Naive thymus-derived CD4-positive, alpha-beta T cell (primary cell): ENCODE data around the gene ACACA. TPM values are rescaled to one million over a fixed set of nuclear protein-coding genes. Genes with fewer than 3 reads are reported as not detected.

ENCODE experiments used
- ATAC-seq: fragments of 150-1000 bp; cut with Tn5 transposase; 2 replicates; pipeline ENCODE4 v1.10.0; 2021; ENCODE audit warnings: mild to moderate bottlenecking, moderate library complexity
- CTCF ChIA-PET: fragments of 350-600 bp; sonication (Branson Sonifier 250); formaldehyde crosslinking; loops from one replicate; lab custom pipeline; 2021; ENCODE audit warnings: antibody characterized with exemption; lab: Charles Lee
- POLR2A ChIA-PET: fragments of 350-600 bp; sonication (Branson Sonifier 250); formaldehyde crosslinking; loops from one replicate; lab custom pipeline; 2021; ENCODE audit warnings: antibody characterized with exemption, inconsistent platforms; lab: Charles Lee
- DNase-seq, 9 donors: peaks; one replicate each; pipeline versions ENCODE4 v3.0.0 to v3.0.0-alpha.2; 2020 to 2022; ENCODE audit warnings: mixed read lengths in 1 of 9
- H3K27ac ChIP-seq: one replicate; pipeline ENCODE4 v1.7.0; 2013; ENCODE audit warnings: mild to moderate bottlenecking, low read depth, low read length, moderate library complexity
- H3K27me3 ChIP-seq, 2 donors: one replicate each; pipeline ENCODE4 v1.7.0; 2013; ENCODE audit warnings: low read length in 2 of 2, mild to moderate bottlenecking in 2 of 2, moderate library complexity in 2 of 2; ENCODE audit not compliant: control insufficient read depth in 2 of 2, insufficient read depth in 2 of 2
- H3K36me3 ChIP-seq, 3 experiments: 1 replicate in 2 of 3; 2 replicates in 1 of 3; pipeline ENCODE4 v1.7.0; 2013; ENCODE audit warnings: low read length in 3 of 3, mild to moderate bottlenecking in 3 of 3, moderate library complexity in 1 of 3; ENCODE audit not compliant: insufficient read depth in 3 of 3, control insufficient read depth in 2 of 3
- H3K4me1 ChIP-seq, 2 donors: one replicate each; pipeline ENCODE4 v1.7.0; 2013; ENCODE audit warnings: low read length in 2 of 2, mild to moderate bottlenecking in 2 of 2, moderate library complexity in 1 of 2; ENCODE audit not compliant: control insufficient read depth in 2 of 2, insufficient read depth in 2 of 2
- H3K4me3 ChIP-seq: 2 replicates; pipeline ENCODE4 v1.7.0; 2013; ENCODE audit warnings: mild to moderate bottlenecking, low read length
- H3K9me3 ChIP-seq, 3 experiments: 1 replicate in 2 of 3; 2 replicates in 1 of 3; pipeline ENCODE4 v1.7.0; 2013; ENCODE audit warnings: low read length in 3 of 3; ENCODE audit not compliant: control insufficient read depth in 2 of 3
- H3K27ac Mint-ChIP-seq, 9 donors: one replicate each; pipeline ENCODE4 v1.8.0; 2020 to 2022; ENCODE audit warnings: mixed read lengths in 9 of 9, mild to moderate bottlenecking in 8 of 9, moderate library complexity in 5 of 9, inconsistent platforms in 2 of 9
- H3K27me3 Mint-ChIP-seq, 5 donors: one replicate each; pipeline ENCODE4 v1.8.0; 2021 to 2022; ENCODE audit warnings: mixed read lengths in 5 of 5, mild to moderate bottlenecking in 1 of 5
- H3K36me3 Mint-ChIP-seq, 5 donors: one replicate each; pipeline ENCODE4 v1.8.0; 2020 to 2022; ENCODE audit warnings: mixed read lengths in 5 of 5, mild to moderate bottlenecking in 3 of 5, inconsistent platforms in 1 of 5
- H3K4me1 Mint-ChIP-seq, 7 donors: one replicate each; pipeline ENCODE4 v1.8.0; 2020 to 2022; ENCODE audit warnings: mixed read lengths in 7 of 7, mild to moderate bottlenecking in 3 of 7, inconsistent platforms in 1 of 7
- H3K4me3 Mint-ChIP-seq, 10 donors: one replicate each; pipeline ENCODE4 v1.8.0; 2020 to 2022; ENCODE audit warnings: mild to moderate bottlenecking in 10 of 10, mixed read lengths in 10 of 10, moderate library complexity in 6 of 10, inconsistent platforms in 2 of 10
- H3K9me3 Mint-ChIP-seq, 11 donors: one replicate each; pipeline ENCODE4 v1.8.0; 2020 to 2022; ENCODE audit warnings: mixed read lengths in 11 of 11, mild to moderate bottlenecking in 4 of 11, inconsistent platforms in 1 of 11, moderate library complexity in 1 of 11
- intact Hi-C, 2 donors: fragments of 100-400 bp; cut with micrococcal nuclease; formaldehyde crosslinking; loops; one replicate each; pipeline ENCODE4 v1.15.1; 2023
- polyA plus RNA-seq, 2 donors: library from polyadenylated mRNA; unstranded; fragments of 300-500 nt; fragmentation: Illumina TruSeq; gene quantifications; one replicate each; pipeline ENCODE4 v1.2.3, GENCODE V29; 2021
- total RNA-seq, 6 experiments: library from RNA in 5 of 6; stranded (reverse) in 5 of 6; gene quantifications; 1 replicate in 5 of 6; 2 replicates in 1 of 6; pipeline ENCODE4 v1.2.3 and lab custom pipeline; 2021 to 2026

The ACACA gene
- total and polyA plus RNA-seq, 7 experiments from 2014 or later, result 6.1 to 47.0 (median 14.5) TPM

DNA sequence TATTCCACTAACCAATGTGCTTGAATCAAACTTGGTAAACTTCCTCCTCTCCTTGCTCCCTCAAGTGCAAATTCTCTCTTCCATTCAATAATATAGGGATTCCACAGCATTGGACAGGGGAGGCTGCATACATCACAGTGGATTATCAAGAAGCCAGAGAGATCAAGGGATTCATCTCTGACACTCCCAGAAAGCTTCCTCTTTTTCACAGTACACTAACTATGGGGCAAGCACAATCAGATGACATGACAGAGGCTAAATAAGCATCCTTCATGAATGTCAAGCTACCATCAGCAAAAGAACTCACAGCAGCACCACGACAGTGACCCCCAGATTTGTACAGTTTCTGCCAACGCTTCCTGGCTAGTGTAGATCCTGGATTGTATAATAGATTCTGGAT lies 209.3 kb downstream of the ACACA start:
- H3K4me1 Mint-ChIP-seq, result no peaks in the 10 kb centered on the region
- ChIA-PET POLR2A (interaction anchor here (0.5 kb wide), 1 partner anchor 1268 kb away, joined by 3 read pairs; no protein-coding TSS in a partner anchor), CTCF (no interaction called here)
- DNase-seq (no peak), ATAC-seq (no peak)
- Histone ChIP-seq H3K4me1 (no peaks in the 10 kb centered on the region), H3K36me3 (no peaks in the 10 kb centered on the region), H3K9me3 (no peaks in the 10 kb centered on the region), H3K27ac (no peak overlapping the region), H3K4me3 (no peak overlapping the region), H3K27me3 (no peaks in the 10 kb centered on the region)
- H3K9me3 Mint-ChIP-seq, result no peaks in the 10 kb centered on the region
- intact Hi-C loops, result no loop called here
- peaks cover 0 to 30% (median 15%) of the 10 kb centered on the region in 5 donors for H3K36me3 Mint-ChIP-seq
- H3K4me3 Mint-ChIP-seq, result no peak overlapping the region
- no peaks in the 10 kb centered on the region for H3K27me3 Mint-ChIP-seq
- no peak overlapping the region for H3K27ac Mint-ChIP-seq

DNA sequence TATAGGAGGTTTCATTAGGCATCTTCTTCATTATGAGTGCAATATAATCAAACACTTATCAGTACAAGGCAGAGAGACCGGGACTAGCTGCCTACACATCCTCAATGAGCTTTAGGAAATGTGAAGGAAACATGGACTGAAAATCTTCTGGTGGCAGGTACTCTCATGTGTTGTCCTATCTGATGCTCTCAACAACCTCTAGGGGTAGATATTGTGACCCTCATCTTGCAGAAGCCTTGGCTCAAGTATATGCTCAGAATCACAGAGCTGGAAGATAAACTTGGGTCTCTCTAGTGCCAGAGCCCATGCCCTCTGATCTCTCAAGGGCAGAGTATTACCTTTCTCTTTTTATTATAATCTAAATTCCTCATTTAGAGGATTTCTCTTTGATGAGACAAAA lies 212.4 kb downstream of the ACACA start:
- no peaks in the 10 kb centered on the region for H3K27me3 Mint-ChIP-seq
- H3K27ac Mint-ChIP-seq, result no peak overlapping the region
- intact Hi-C loops, result no loop called here
- peaks cover 6 to 39% (median 11%) of the 10 kb centered on the region in 5 donors for H3K36me3 Mint-ChIP-seq
- no peak for DNase-seq
- Histone ChIP-seq H3K4me1 (no peaks in the 10 kb centered on the region), H3K9me3 (no peaks in the 10 kb centered on the region), H3K27me3 (no peaks in the 10 kb centered on the region), H3K36me3 (peaks cover 0 to 17% (median 0%) of the 10 kb centered on the region in 3 experiments), H3K4me3 (no peak overlapping the region), H3K27ac (no peak overlapping the region)
- ChIA-PET POLR2A (no interaction called here), CTCF (interaction anchor here (0.6 kb wide), 1 partner anchor 148 kb away, joined by 3 read pairs; no protein-coding TSS in a partner anchor)
- no peaks in the 10 kb centered on the region for H3K9me3 Mint-ChIP-seq
- ATAC-seq, result no peak
- no peaks in the 10 kb centered on the region for H3K4me1 Mint-ChIP-seq
- H3K4me3 Mint-ChIP-seq, result no peak overlapping the region

DNA sequence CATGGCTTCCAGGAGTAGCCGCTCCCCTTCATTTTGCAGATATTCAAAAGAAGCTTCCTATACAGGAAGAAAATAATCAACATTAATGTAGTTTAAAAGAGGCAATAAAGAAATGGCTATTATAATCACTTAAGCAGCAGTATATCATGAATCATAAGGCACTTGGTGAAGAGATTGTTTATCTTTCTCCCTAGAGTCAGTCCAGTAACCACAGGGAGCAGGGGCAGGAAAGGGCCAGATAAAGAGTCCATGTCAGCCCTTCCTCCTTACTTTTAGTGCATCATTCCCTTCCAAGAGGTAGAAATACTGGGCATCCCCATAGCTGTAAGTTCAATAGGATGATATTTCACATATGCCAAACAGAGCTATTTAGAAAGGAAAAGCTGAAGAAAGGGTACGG lies 215.4 kb downstream of the ACACA start:
- intact Hi-C loops, result no loop called here
- Histone ChIP-seq H3K27me3 (no peaks in the 10 kb centered on the region), H3K9me3 (no peaks in the 10 kb centered on the region), H3K27ac (no peak overlapping the region), H3K4me1 (no peaks in the 10 kb centered on the region), H3K4me3 (no peak overlapping the region), H3K36me3 (peaks cover 0 to 20% (median 0%) of the 10 kb centered on the region in 3 experiments)
- CTCF ChIA-PET, result no interaction called here
- H3K4me3 Mint-ChIP-seq, result no peak overlapping the region
- POLR2A ChIA-PET, result no interaction called here
- peaks cover 12 to 53% (median 21%) of the 10 kb centered on the region in 5 donors for H3K36me3 Mint-ChIP-seq
- no peaks in the 10 kb centered on the region for H3K4me1 Mint-ChIP-seq
- no peaks in the 10 kb centered on the region for H3K27me3 Mint-ChIP-seq
- no peaks in the 10 kb centered on the region for H3K9me3 Mint-ChIP-seq
- ATAC-seq (no peak), DNase-seq (no peak)
- no peak overlapping the region for H3K27ac Mint-ChIP-seq

DNA sequence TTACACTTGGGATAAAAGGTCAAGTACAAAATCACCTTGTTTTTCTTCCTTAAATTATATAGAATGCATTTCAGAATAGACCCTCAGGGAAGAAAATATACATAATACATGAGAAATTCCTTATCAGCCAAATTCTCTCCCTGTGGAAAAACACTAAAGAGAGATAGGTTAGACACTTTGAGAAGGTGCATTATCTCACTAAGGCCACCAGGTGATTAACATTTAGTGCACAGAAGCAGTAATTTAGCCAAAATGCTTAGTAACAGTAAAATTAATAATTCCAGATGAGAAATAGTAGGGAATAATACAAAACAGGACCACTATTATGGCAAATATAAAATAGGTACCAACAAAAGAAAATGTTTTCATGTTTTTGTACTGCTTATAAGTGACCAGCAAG lies 216.1 kb downstream of the ACACA start:
- Histone ChIP-seq H3K4me1 (no peaks in the 10 kb centered on the region), H3K27ac (no peak overlapping the region), H3K4me3 (no peak overlapping the region), H3K9me3 (no peaks in the 10 kb centered on the region), H3K36me3 (peaks cover 0 to 20% (median 0%) of the 10 kb centered on the region in 3 experiments), H3K27me3 (no peaks in the 10 kb centered on the region)
- CTCF ChIA-PET, result no interaction called here
- ATAC-seq (no peak), DNase-seq (no peak)
- POLR2A ChIA-PET, result interaction anchor here (1.0 kb wide), 1 partner anchor 17 kb away, joined by 3 read pairs; no protein-coding TSS in a partner anchor
- H3K27ac Mint-ChIP-seq, result no peak overlapping the region
- H3K9me3 Mint-ChIP-seq, result no peaks in the 10 kb centered on the region
- no peaks in the 10 kb centered on the region for H3K4me1 Mint-ChIP-seq
- intact Hi-C loops, result no loop called here
- H3K4me3 Mint-ChIP-seq, result no peak overlapping the region
- H3K27me3 Mint-ChIP-seq, result no peaks in the 10 kb centered on the region
- peaks cover 12 to 55% (median 21%) of the 10 kb centered on the region in 5 donors for H3K36me3 Mint-ChIP-seq

DNA sequence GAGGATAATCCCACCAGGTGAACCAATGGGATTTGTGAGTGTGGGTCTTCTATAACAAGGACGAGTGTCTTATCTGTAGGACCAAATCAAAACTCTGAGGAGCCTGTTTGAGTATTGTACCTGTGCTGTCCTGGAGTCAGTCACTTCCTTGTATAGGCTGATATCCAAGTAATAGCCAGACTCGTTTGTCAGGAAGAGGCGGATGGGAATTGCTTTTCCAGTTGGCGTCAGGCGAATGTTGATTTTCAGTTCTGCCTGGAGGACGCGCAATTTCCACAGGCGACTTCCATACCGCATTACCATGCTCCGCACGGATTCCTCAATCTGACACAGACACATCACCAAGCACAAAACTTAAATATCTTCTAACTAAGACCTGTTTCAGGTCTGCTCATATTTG lies 218.5 kb downstream of the ACACA start:
- POLR2A ChIA-PET, result no interaction called here
- H3K4me3 ChIP-seq, result no peak overlapping the region
- no peak overlapping the region for H3K27ac ChIP-seq
- H3K9me3 ChIP-seq, result no peaks in the 10 kb centered on the region
- DNase-seq, result no peak
- ATAC-seq, result no peak
- no peaks in the 10 kb centered on the region for H3K4me1 ChIP-seq
- no peaks in the 10 kb centered on the region for H3K27me3 ChIP-seq
- Mint-ChIP-seq H3K27me3 (no peaks in the 10 kb centered on the region), H3K36me3 (peaks cover 12 to 54% (median 17%) of the 10 kb centered on the region in 5 donors), H3K4me1 (no peaks in the 10 kb centered on the region), H3K27ac (no peak overlapping the region), H3K9me3 (no peaks in the 10 kb centered on the region), H3K4me3 (no peak overlapping the region)
- intact Hi-C loops, result no loop called here
- peaks cover 0 to 20% (median 0%) of the 10 kb centered on the region in 3 experiments for H3K36me3 ChIP-seq
- CTCF ChIA-PET, result no interaction called here

DNA sequence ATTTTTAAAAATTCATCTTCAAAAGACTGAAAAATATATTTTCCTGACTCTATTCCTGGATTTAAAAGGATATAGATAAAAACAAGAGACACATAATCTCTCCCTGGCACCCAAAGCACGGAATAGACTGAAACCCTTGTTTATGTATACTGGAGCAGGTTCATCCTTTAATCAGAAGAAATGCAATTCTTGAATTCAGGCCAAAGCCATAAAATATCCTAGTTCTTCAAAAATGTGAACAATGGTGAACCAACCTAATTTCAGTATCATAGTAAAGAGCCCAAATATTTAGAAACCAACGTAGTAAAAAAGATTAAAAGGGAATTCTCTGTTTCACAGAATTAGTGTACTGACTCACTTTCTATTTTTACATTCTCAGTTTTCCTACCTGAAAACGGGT lies 219.4 kb downstream of the ACACA start:
- H3K36me3 ChIP-seq, result peaks cover 0 to 20% (median 0%) of the 10 kb centered on the region in 3 experiments
- Mint-ChIP-seq H3K4me1 (no peaks in the 10 kb centered on the region), H3K27me3 (no peaks in the 10 kb centered on the region), H3K4me3 (no peak overlapping the region), H3K9me3 (no peaks in the 10 kb centered on the region), H3K27ac (no peak overlapping the region), H3K36me3 (peaks cover 12 to 56% (median 17%) of the 10 kb centered on the region in 5 donors)
- H3K27me3 ChIP-seq, result no peaks in the 10 kb centered on the region
- ChIA-PET POLR2A (no interaction called here), CTCF (interaction anchor here (0.7 kb wide), 1 partner anchor 144 kb away, joined by 3 read pairs; no protein-coding TSS in a partner anchor)
- no peak overlapping the region for H3K4me3 ChIP-seq
- DNase-seq (no peak), ATAC-seq (no peak)
- H3K4me1 ChIP-seq, result no peaks in the 10 kb centered on the region
- no peaks in the 10 kb centered on the region for H3K9me3 ChIP-seq
- intact Hi-C loops, result no loop called here
- no peak overlapping the region for H3K27ac ChIP-seq

DNA sequence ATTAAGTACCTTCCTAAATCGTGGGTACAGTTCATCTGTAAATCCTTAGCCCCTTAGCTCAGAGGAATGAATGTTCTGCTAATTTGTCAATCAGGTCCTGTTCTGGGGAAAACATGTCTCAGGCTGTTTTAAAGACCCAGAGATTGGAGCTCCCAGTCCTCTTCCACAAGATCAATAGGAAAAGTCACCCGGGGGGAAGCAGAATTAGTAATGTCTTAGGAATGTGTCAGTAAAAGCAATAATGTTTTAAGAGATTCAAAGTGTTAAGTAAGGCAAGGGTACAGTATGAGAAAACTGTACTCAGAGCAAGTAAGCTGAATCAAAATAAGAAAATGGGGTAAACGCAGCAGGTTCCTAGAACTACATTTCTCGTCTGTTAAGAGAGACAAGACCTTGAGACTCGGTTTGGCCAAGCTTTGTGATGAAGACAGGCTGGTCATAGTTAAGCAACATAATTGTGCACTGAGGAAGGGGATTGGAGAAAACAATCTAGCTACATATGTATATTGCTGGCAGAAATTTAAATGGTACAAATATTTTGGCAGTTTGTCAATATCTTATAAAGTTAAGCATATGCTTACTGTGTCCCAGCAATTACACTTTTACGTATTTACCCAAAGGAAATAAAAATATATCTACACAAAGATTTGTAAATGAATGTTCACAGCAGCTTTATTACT lies 223.7 kb downstream of the ACACA start:
- no peak for DNase-seq
- intact Hi-C loops, result no loop called here
- no peak for ATAC-seq
- Mint-ChIP-seq H3K4me3 (no peak overlapping the region), H3K27ac (no peak overlapping the region), H3K36me3 (peaks cover 14 to 59% (median 29%) of the 10 kb centered on the region in 5 donors), H3K27me3 (no peaks in the 10 kb centered on the region), H3K4me1 (no peaks in the 10 kb centered on the region), H3K9me3 (no peaks in the 10 kb centered on the region)
- no peaks in the 10 kb centered on the region for H3K9me3 ChIP-seq
- POLR2A ChIA-PET, result no interaction called here
- H3K27me3 ChIP-seq, result no peaks in the 10 kb centered on the region
- CTCF ChIA-PET, result interaction anchor here (1.0 kb wide), 1 partner anchor 139 kb away, joined by 3 read pairs; no protein-coding TSS in a partner anchor
- peaks cover 0 to 6% (median 0%) of the 10 kb centered on the region in 3 experiments for H3K36me3 ChIP-seq
- H3K27ac ChIP-seq, result no peak overlapping the region
- no peaks in the 10 kb centered on the region for H3K4me1 ChIP-seq
- H3K4me3 ChIP-seq, result no peak overlapping the region
